B cell (primary cell): Measurements from ENCODE around the gene KIF26B.

Source experiments
- CTCF ChIP-seq: fragments of 200-600 bp; IDR thresholded peaks from one replicate; pipeline ENCODE4 v1.8.0; 2022; ENCODE audit warnings: antibody characterized with exemption, mild to moderate bottlenecking
- EZH2 ChIP-seq: IDR thresholded peaks from 2 replicates; pipeline ENCODE4 v1.6.1; 2012; ENCODE audit warnings: borderline replicate concordance, low read depth, mild to moderate bottlenecking, moderate library complexity, low read length; ENCODE audit not compliant: insufficient read depth, poor library complexity, severe bottlenecking

GRCh38 chr1:245649666-245650065 lies 494.9 kb downstream of the KIF26B start:
- TF ChIP-seq CTCF = no peak
- TF ChIP-seq EZH2 = no peak
